Peyer's patch (tissue), 4 donors: ENCODE data around the gene GSTP1.

Experiments
- CTCF ChIP-seq, 6 experiments: fragments of 450-650 bp in 4 of 6; fragments of 200-600 bp in 2 of 6; sonication (generic) in 1 of 6; IDR thresholded peaks; one replicate each; pipeline ENCODE4 v1.5.1; 2017 to 2019; ENCODE audit warnings: antibody characterized with exemption in 6 of 6, mild to moderate bottlenecking in 3 of 6, moderate library complexity in 1 of 6
- POLR2A ChIP-seq, 2 donors: fragments of 450-650 bp; IDR thresholded peaks; one replicate each; pipeline ENCODE4 v1.5.1; 2017; ENCODE audit warnings: antibody characterized with exemption in 2 of 2, mild to moderate bottlenecking in 2 of 2, moderate library complexity in 2 of 2

- TF ChIP-seq CTCF (IDR thresholded peaks at IDR 0.05) (no peak), POLR2A (IDR thresholded peaks at IDR 0.05) (no peak)
These were observed 5.7 kb upstream of the GSTP1 start for GRCh38 chr11:67577951-67578350.
